ENCODE measurements around the gene NAA38. TPM values are rescaled to one million over a fixed set of nuclear protein-coding genes. Genes with fewer than 3 reads are reported as not detected.

The NAA38 gene
- total RNA-seq, 2 donors from 2014 or later, result 77.1 to 85.0 TPM

DNA sequence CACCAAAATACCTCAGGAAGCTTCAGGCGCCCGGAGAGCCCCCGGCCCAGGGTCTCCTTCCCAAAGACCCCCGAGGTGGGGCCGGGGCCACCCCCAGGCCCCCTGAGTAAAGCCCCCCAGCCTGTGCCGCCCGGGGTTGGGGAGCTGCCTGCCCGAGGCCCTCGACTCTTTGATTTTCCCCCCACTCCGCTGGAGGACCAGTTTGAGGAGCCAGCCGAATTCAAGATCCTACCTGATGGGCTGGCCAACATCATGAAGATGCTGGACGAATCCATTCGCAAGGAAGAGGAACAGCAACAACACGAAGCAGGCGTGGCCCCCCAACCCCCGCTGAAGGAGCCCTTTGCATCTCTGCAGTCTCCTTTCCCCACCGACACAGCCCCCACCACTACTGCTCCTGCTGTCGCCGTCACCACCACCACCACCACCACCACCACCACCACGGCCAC lies 9.2 kb downstream of the NAA38 start:
- no peak overlapping the region for H3K27ac ChIP-seq

DNA sequence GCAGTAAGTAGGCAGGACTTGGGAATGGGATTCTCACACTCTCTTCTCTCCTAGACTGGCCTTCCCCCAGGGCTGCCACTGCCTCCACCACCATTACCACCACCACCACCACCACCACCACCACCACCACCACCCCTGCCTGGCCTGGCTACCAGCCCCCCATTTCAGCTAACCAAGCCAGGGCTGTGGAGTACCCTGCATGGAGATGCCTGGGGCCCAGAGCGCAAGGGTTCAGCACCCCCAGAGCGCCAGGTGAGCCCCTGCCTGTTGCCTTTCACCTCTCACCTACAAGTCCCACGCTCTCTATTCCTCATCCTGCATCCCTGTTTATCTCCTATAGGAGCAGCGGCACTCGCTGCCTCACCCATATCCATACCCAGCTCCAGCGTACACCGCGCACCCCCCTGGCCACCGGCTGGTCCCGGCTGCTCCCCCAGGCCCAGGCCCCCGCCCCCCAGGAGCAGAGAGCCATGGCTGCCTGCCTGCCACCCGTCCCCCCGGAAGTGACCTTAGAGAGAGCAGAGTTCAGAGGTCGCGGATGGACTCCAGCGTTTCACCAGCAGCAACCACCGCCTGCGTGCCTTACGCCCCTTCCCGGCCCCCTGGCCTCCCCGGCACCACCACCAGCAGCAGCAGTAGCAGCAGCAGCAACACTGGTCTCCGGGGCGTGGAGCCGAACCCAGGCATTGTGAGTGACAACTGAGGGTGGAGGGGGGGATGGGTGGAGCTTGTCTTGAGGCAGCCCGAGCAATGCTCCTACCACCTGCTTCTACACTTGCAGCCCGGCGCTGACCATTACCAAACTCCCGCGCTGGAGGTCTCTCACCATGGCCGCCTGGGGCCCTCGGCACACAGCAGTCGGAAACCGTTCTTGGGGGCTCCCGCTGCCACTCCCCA lies 10.3 kb downstream of the NAA38 start:
- peaks cover 47% of the 10 kb centered on the region for H3K36me3 ChIP-seq
- TF ChIP-seq, protein P1, sequence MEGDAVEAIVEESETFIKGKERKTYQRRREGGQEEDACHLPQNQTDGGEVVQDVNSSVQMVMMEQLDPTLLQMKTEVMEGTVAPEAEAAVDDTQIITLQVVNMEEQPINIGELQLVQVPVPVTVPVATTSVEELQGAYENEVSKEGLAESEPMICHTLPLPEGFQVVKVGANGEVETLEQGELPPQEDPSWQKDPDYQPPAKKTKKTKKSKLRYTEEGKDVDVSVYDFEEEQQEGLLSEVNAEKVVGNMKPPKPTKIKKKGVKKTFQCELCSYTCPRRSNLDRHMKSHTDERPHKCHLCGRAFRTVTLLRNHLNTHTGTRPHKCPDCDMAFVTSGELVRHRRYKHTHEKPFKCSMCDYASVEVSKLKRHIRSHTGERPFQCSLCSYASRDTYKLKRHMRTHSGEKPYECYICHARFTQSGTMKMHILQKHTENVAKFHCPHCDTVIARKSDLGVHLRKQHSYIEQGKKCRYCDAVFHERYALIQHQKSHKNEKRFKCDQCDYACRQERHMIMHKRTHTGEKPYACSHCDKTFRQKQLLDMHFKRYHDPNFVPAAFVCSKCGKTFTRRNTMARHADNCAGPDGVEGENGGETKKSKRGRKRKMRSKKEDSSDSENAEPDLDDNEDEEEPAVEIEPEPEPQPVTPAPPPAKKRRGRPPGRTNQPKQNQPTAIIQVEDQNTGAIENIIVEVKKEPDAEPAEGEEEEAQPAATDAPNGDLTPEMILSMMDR (IDR thresholded peaks at IDR 0.05), result no peak
- H3K9me3 ChIP-seq, result no peaks in the 10 kb centered on the region
- H3K4me1 ChIP-seq, result peaks cover 0 to 16% of the 10 kb centered on the region in 2 donors
- H3K27me3 ChIP-seq, result no peaks in the 10 kb centered on the region
- no peak overlapping the region for H3K4me3 ChIP-seq
- no peak for DNase-seq (ENCODE audit: low spot score)
- H3K27ac ChIP-seq, result no peak overlapping the region

More for the DNA sequence above, 9.2 kb downstream of the NAA38 start:
- Histone ChIP-seq H3K4me3 (no peak overlapping the region), H3K36me3 (peaks cover 59% of the 10 kb centered on the region), H3K27me3 (no peaks in the 10 kb centered on the region), H3K4me1 (peaks cover 0 to 22% of the 10 kb centered on the region in 2 donors), H3K9me3 (no peaks in the 10 kb centered on the region)
- TF ChIP-seq, protein P1 (IDR thresholded peaks at IDR 0.05), result no peak
- no peak for DNase-seq (ENCODE audit: low spot score)

DNA sequence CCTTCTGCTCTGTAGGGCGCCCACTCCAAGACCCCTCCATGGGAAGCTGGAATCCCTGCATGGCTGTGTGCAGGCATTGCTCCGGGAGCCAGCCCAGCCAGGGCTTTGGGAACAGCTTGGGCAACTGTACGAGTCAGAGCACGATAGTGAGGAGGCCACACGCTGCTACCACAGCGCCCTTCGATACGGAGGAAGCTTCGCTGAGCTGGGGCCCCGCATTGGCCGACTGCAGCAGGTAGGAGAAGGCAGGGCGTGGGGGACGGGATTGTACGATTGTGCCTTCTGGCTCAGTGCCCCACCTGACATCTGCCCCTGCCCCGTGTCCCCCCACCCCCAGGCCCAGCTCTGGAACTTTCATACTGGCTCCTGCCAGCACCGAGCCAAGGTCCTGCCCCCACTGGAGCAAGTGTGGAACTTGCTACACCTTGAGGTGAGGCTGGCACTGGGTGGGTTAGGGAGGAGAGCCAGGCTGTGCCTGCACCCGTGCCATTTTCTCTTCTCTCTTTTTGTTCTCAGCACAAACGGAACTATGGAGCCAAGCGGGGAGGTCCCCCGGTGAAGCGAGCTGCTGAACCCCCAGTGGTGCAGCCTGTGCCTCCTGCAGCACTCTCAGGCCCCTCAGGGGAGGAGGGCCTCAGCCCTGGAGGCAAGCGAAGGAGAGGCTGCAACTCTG lies 11.2 kb downstream of the NAA38 start:
- TF ChIP-seq, protein P1 (IDR thresholded peaks at IDR 0.05), result no peak
- no peak overlapping the region for H3K4me3 ChIP-seq
- H3K27ac ChIP-seq, result no peak overlapping the region

DNA sequence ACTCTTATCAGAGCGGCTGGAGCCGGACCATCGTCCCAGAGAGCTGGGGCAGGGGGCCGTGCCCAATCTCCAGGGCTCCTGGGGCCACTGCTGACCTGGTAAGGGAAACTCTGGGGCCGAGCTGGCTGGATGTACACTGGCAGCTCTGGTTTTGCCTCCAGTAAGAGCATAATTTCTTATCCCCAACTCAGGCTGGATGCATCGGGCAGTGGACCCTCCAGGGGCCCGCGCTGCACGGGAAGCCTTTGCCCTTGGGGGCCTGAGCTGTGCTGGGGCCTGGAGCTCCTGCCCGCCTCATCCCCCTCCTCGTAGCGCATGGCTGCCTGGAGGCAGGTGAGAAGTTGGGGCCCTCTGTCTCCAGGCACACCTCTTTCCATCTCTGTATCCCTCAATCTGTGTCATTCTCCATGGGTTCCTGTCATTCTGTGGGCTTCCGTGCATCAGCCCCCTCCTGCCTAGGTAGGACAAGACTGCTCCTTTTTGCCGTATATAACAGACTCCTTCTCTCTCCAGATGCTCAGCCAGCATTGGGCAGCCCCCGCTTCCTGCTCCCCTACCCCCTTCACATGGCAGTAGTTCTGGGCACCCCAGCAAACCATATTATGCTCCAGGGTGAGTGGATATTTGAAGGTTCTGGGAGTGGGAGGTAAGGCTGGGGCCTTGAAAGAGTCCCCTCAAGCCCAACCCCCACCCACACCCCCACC lies 11.8 kb downstream of the NAA38 start:
- TF ChIP-seq, protein P1 (IDR thresholded peaks at IDR 0.05), result no peak
- Histone ChIP-seq H3K9me3 (no peaks in the 10 kb centered on the region), H3K4me3 (peak overlapping the region; percentile 5 to 73), H3K27ac (peak overlapping the region; percentile 98 to 100), H3K36me3 (peaks cover 37% of the 10 kb centered on the region), H3K27me3 (no peaks in the 10 kb centered on the region), H3K4me1 (peaks cover 0 to 24% of the 10 kb centered on the region in 2 donors)
- no peak for DNase-seq (ENCODE audit: low spot score)

More for the DNA sequence above, 11.2 kb downstream of the NAA38 start:
- DNase-seq (ENCODE audit: low spot score), result no peak
- Histone ChIP-seq H3K27me3 (no peaks in the 10 kb centered on the region), H3K4me1 (peaks cover 0 to 17% of the 10 kb centered on the region in 2 donors), H3K36me3 (peaks cover 44% of the 10 kb centered on the region), H3K9me3 (no peaks in the 10 kb centered on the region)

DNA sequence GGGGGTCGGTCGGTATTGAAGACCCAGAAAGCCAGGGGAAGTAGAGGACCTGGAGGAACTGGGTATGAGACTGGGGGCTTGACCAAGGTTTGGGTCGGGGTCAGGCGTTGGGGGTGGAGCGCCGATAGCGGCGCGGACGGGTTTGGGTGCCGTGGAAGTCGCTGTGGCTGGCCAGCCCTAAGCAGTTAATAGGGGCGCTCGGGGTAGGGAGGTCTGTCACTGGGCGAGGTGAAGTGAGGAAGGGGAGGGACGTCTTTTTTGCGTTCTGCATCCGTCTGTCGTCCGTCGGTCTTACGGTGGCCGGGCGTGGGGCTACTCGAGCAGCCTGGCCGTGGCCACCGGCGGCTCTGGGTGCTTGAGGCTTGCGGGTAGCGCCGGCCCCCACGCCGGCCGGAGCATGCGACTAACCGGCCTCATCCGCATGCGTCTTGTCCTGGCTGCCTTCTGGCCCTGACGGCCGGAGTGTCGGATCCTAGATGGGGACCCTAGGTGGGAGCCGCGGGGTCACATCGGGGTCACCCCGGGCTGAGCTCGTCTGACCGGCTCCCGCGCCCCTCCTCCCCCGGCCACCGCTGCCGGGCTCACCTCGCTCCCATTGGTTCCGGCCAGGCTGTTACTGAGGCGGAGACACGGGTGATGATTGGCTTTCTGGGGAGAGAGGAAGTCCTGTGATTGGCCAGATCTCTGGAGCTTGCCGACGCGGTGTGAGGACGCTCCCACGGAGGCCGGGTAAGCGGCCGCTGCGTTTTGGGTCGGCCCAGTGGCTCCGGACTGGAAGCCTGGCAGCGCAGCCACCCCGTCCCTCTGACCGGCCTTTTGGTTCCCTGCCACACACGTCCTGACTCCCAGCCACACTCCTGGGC lies 12.8 kb downstream of the NAA38 start:
- peaks cover 27% of the 10 kb centered on the region for H3K36me3 ChIP-seq
- peaks cover 0 to 33% of the 10 kb centered on the region in 2 donors for H3K4me1 ChIP-seq
- TF ChIP-seq, protein P1 (IDR thresholded peaks at IDR 0.05), result no peak
- H3K9me3 ChIP-seq, result no peaks in the 10 kb centered on the region
- H3K27me3 ChIP-seq, result no peaks in the 10 kb centered on the region
- DNase-seq (ENCODE audit: low spot score), result peak; percentile 97
- H3K4me3 ChIP-seq, result peak overlapping the region; percentile 56 to 73
- peak overlapping the region; percentile 98 to 100 for H3K27ac ChIP-seq
